Tibial nerve (tissue), 4 donors: Measurements from ENCODE around the gene RBL2.

Source experiments
- EP300 ChIP-seq, 2 donors: sonication (generic); formaldehyde crosslinking; IDR thresholded peaks; one replicate each; pipeline ENCODE4 v1.6.1; 2017; ENCODE audit warnings: antibody characterized with exemption in 2 of 2, mild to moderate bottlenecking in 1 of 2
- POLR2A ChIP-seq, 2 donors: fragments of 450-650 bp; IDR thresholded peaks; one replicate each; pipeline ENCODE4 v1.6.1; 2017; ENCODE audit warnings: antibody characterized with exemption in 2 of 2, mild to moderate bottlenecking in 2 of 2, moderate library complexity in 2 of 2
- TF ChIP-seq, protein P1 (sequence below), 5 experiments: fragments of 200-600 bp in 3 of 5; fragments of 450-650 bp in 2 of 5; sonication (generic) in 3 of 5; IDR thresholded peaks; one replicate each; pipeline ENCODE4 v1.5.1; 2016 to 2019; ENCODE audit warnings: antibody characterized with exemption in 5 of 5, mild to moderate bottlenecking in 3 of 5, moderate library complexity in 2 of 5

DNA sequence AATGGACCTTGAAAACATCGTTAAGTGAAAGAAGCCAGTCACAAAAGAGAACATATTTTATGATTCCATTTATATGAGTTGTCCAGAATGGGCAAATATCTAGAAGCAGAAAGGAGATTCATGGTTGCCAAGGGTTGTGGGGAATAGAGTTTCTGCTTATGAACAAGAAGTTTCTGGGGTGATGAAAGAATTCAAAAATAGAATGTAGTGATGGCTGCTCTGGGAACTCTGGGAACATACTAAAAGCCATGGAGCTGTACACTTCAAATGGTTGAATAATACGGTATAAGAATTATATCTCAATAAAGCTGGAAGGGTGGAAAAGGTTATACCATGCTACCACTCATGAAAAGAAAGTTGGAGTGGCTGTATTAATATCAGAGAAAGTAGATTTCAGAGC is 50.3 kb downstream of the RBL2 start:
- TF ChIP-seq, protein P1, sequence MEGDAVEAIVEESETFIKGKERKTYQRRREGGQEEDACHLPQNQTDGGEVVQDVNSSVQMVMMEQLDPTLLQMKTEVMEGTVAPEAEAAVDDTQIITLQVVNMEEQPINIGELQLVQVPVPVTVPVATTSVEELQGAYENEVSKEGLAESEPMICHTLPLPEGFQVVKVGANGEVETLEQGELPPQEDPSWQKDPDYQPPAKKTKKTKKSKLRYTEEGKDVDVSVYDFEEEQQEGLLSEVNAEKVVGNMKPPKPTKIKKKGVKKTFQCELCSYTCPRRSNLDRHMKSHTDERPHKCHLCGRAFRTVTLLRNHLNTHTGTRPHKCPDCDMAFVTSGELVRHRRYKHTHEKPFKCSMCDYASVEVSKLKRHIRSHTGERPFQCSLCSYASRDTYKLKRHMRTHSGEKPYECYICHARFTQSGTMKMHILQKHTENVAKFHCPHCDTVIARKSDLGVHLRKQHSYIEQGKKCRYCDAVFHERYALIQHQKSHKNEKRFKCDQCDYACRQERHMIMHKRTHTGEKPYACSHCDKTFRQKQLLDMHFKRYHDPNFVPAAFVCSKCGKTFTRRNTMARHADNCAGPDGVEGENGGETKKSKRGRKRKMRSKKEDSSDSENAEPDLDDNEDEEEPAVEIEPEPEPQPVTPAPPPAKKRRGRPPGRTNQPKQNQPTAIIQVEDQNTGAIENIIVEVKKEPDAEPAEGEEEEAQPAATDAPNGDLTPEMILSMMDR (IDR thresholded peaks at IDR 0.05) = no peak
- TF ChIP-seq POLR2A (IDR thresholded peaks at IDR 0.05) (no peak), EP300 (IDR thresholded peaks at IDR 0.05) (no peak)
